ENCODE data around the gene STAG1. TPM values are rescaled to one million over a fixed set of nuclear protein-coding genes. Genes with fewer than 3 reads are reported as not detected.
A peak's percentile ranks its signal among the peaks of the same experiment; 100 is the strongest.

Gene STAG1
- total RNA-seq, 1 donor from 2014 or later, result 24.1 TPM

DNA sequence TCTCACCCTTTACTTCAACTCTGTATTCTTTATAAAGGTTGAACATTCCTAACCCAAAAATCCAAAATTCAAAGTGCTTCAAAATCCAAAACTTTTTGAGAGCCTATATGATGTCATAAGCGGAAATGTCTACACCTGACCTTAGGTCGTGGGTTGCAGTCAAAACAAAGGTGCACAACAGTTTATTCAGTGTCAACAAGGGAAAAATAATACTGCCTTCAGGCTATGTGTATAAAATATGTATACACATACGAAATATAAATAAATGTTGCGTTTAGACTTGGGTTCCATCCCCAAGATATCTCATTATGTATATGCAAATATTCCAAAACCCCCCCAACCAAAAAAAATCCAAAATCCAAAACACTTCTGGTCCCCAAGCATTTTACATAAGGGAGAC, 90.9 kb downstream of the STAG1 start:
- H3K27ac ChIP-seq (ENCODE audit: low read depth, low read length), result no peak overlapping the region
- no peak overlapping the region for H2AFZ ChIP-seq (ENCODE audit: low read depth, low read length)
- H3K9ac ChIP-seq (ENCODE audit: low read length), result no peak overlapping the region
- H3K4me1 ChIP-seq (ENCODE audit: insufficient read depth, low read length), result peaks cover 7% of the 10 kb centered on the region
- no peaks in the 10 kb centered on the region for H3K9me3 ChIP-seq (ENCODE audit: insufficient read depth, low read depth, low read length)
- DNase-seq (ENCODE audit: low read depth) (no peak), FAIRE-seq (no peak)
- Mint-ChIP-seq H3K4me1 (ENCODE audit: low read depth, unreplicated experiment) (peaks cover 13% of the 10 kb centered on the region), H3K4me3 (ENCODE audit: unreplicated experiment) (no peak overlapping the region), H3K9me3 (ENCODE audit: unreplicated experiment) (no peaks in the 10 kb centered on the region), H3K36me3 (ENCODE audit: low read depth, unreplicated experiment) (no peaks in the 10 kb centered on the region), H3K27me3 (ENCODE audit: low read depth, unreplicated experiment) (no peaks in the 10 kb centered on the region), H3K27ac (ENCODE audit: unreplicated experiment) (no peak overlapping the region)
- peaks cover 92% of the 10 kb centered on the region for H3K79me2 ChIP-seq (ENCODE audit: insufficient read depth, low read length)
- no peak for TF ChIP-seq CTCF (IDR thresholded peaks at IDR 0.05; ENCODE audit: insufficient read depth, low read depth, low read length)
- TF ChIP-seq EZH2 (IDR thresholded peaks at IDR 0.05; ENCODE audit: insufficient read depth, low read length), result no peak
- H3K4me2 ChIP-seq (ENCODE audit: low read length), result no peak overlapping the region
- no peak overlapping the region for H3K4me3 ChIP-seq (ENCODE audit: insufficient read depth, low read depth, low read length)
- no peaks in the 10 kb centered on the region for H3K27me3 ChIP-seq (ENCODE audit: insufficient read depth, low read length)
- H4K20me1 ChIP-seq (ENCODE audit: insufficient read depth, low read length), result peaks cover 67% of the 10 kb centered on the region
- no peaks in the 10 kb centered on the region for H3K36me3 ChIP-seq (ENCODE audit: insufficient read depth, low read length)

- H4K20me1 ChIP-seq (ENCODE audit: insufficient read depth, low read length), result peaks cover 62% of the 10 kb centered on the region
- Mint-ChIP-seq H3K9me3 (ENCODE audit: unreplicated experiment) (peaks cover 4% of the 10 kb centered on the region), H3K4me1 (ENCODE audit: low read depth, unreplicated experiment) (peaks cover 5% of the 10 kb centered on the region), H3K27ac (ENCODE audit: unreplicated experiment) (no peak overlapping the region), H3K27me3 (ENCODE audit: low read depth, unreplicated experiment) (no peaks in the 10 kb centered on the region), H3K4me3 (ENCODE audit: unreplicated experiment) (no peak overlapping the region), H3K36me3 (ENCODE audit: low read depth, unreplicated experiment) (peaks cover 6% of the 10 kb centered on the region)
- H3K79me2 ChIP-seq (ENCODE audit: insufficient read depth, low read length), result peaks cover 96% of the 10 kb centered on the region
- FAIRE-seq (peak; percentile 74), DNase-seq (ENCODE audit: low read depth) (peak; percentile 94)
- H3K4me3 ChIP-seq (ENCODE audit: insufficient read depth, low read depth, low read length), result no peak overlapping the region
- no peaks in the 10 kb centered on the region for H3K27me3 ChIP-seq (ENCODE audit: insufficient read depth, low read length)
- no peak overlapping the region for H3K9ac ChIP-seq (ENCODE audit: low read length)
- H3K27ac ChIP-seq (ENCODE audit: low read depth, low read length), result no peak overlapping the region
- H3K36me3 ChIP-seq (ENCODE audit: insufficient read depth, low read length), result no peaks in the 10 kb centered on the region
- H3K9me3 ChIP-seq (ENCODE audit: insufficient read depth, low read depth, low read length), result no peaks in the 10 kb centered on the region
- H3K4me1 ChIP-seq (ENCODE audit: insufficient read depth, low read length), result peaks cover 7% of the 10 kb centered on the region
- TF ChIP-seq CTCF (IDR thresholded peaks at IDR 0.05; ENCODE audit: insufficient read depth, low read depth, low read length), result no peak
- TF ChIP-seq EZH2 (IDR thresholded peaks at IDR 0.05; ENCODE audit: insufficient read depth, low read length), result no peak
- H3K4me2 ChIP-seq (ENCODE audit: low read length), result peak overlapping the region; percentile 40
- H2AFZ ChIP-seq (ENCODE audit: low read depth, low read length), result no peak overlapping the region
Measured at GRCh38 chr3:136658946-136659682, 93.1 kb downstream of the STAG1 start.

DNA sequence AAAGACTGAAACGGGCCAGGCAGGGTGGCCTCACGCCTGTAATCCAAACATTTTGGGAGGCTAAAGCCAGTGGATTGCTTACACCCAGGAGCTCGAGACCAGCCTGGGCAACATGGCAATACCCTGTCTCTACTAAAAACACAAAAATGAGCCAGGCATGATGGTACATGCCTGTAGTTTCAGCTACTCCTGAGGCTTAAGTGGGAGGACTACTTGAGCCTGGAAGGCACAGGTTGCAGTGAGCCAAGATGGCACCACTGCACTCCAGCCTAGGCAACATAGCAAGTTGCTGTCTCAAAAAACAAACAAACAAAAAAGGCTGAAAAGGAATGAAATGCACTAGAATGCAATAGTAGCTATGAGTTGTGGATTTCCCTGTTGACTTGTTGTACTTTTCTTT, 94.7 kb downstream of the STAG1 start:
- Histone ChIP-seq H3K36me3 (ENCODE audit: insufficient read depth, low read length) (no peaks in the 10 kb centered on the region), H3K27me3 (ENCODE audit: insufficient read depth, low read length) (no peaks in the 10 kb centered on the region), H4K20me1 (ENCODE audit: insufficient read depth, low read length) (peaks cover 62% of the 10 kb centered on the region), H3K9me3 (ENCODE audit: insufficient read depth, low read depth, low read length) (no peaks in the 10 kb centered on the region), H3K27ac (ENCODE audit: low read depth, low read length) (no peak overlapping the region), H3K4me1 (ENCODE audit: insufficient read depth, low read length) (peaks cover 7% of the 10 kb centered on the region), H3K4me3 (ENCODE audit: insufficient read depth, low read depth, low read length) (no peak overlapping the region), H3K4me2 (ENCODE audit: low read length) (no peak overlapping the region), H2AFZ (ENCODE audit: low read depth, low read length) (no peak overlapping the region), H3K79me2 (ENCODE audit: insufficient read depth, low read length) (peaks cover 97% of the 10 kb centered on the region), H3K9ac (ENCODE audit: low read length) (no peak overlapping the region)
- Mint-ChIP-seq H3K4me1 (ENCODE audit: low read depth, unreplicated experiment) (peaks cover 3% of the 10 kb centered on the region), H3K4me3 (ENCODE audit: unreplicated experiment) (no peak overlapping the region), H3K27ac (ENCODE audit: unreplicated experiment) (no peak overlapping the region), H3K9me3 (ENCODE audit: unreplicated experiment) (peaks cover 9% of the 10 kb centered on the region), H3K36me3 (ENCODE audit: low read depth, unreplicated experiment) (peaks cover 9% of the 10 kb centered on the region), H3K27me3 (ENCODE audit: low read depth, unreplicated experiment) (no peaks in the 10 kb centered on the region)
- DNase-seq (ENCODE audit: low read depth), result no peak
- TF ChIP-seq CTCF (IDR thresholded peaks at IDR 0.05; ENCODE audit: insufficient read depth, low read depth, low read length) (no peak), EZH2 (IDR thresholded peaks at IDR 0.05; ENCODE audit: insufficient read depth, low read length) (no peak)
- FAIRE-seq, result no peak

Measured in astrocyte (in vitro differentiated cells and primary cell).